Parathyroid adenoma (tissue), 2 donors: ENCODE results near the gene DLL4.

ENCODE experiments used
- H2AFZ ChIP-seq: fragments of 300-600 bp; sonication (generic); one replicate; pipeline ENCODE4 v1.7.0; 2017; ENCODE audit warnings: antibody characterized with exemption, mild to moderate bottlenecking
- H3K27ac ChIP-seq: fragments of 300-600 bp; sonication (generic); one replicate; pipeline ENCODE4 v1.7.0; 2017
- H3K27me3 ChIP-seq: fragments of 300-600 bp; sonication (generic); one replicate; pipeline ENCODE4 v1.7.0; 2017; ENCODE audit warnings: low read length; ENCODE audit not compliant: control insufficient read depth, insufficient read depth
- H3K36me3 ChIP-seq: fragments of 300-600 bp; sonication (generic); one replicate; pipeline ENCODE4 v1.7.0; 2017; ENCODE audit warnings: low read length; ENCODE audit not compliant: control insufficient read depth, insufficient read depth
- H3K4me1 ChIP-seq: fragments of 300-600 bp; sonication (generic); one replicate; pipeline ENCODE4 v1.7.0; 2017; ENCODE audit warnings: control low read depth
- H3K4me2 ChIP-seq: fragments of 300-600 bp; sonication (generic); one replicate; pipeline ENCODE4 v1.7.0; 2017; ENCODE audit warnings: low read length
- H3K4me3 ChIP-seq: fragments of 300-600 bp; sonication (generic); one replicate; pipeline ENCODE4 v1.7.0; 2017; ENCODE audit warnings: low read depth, low read length
- H3K79me2 ChIP-seq: fragments of 300-600 bp; sonication (generic); one replicate; pipeline ENCODE4 v1.7.0; 2017; ENCODE audit warnings: control low read depth
- H3K9ac ChIP-seq: fragments of 300-600 bp; sonication (generic); one replicate; pipeline ENCODE4 v1.7.0; 2017; ENCODE audit warnings: mild to moderate bottlenecking
- H3K9me3 ChIP-seq: fragments of 300-600 bp; sonication (generic); one replicate; pipeline ENCODE4 v1.7.0; 2017; ENCODE audit warnings: low read length; ENCODE audit not compliant: control insufficient read depth
- TF ChIP-seq, protein P1 (sequence below): fragments of 300-600 bp; sonication (generic); IDR thresholded peaks from one replicate; pipeline ENCODE4 v1.7.0; 2017; ENCODE audit warnings: antibody characterized with exemption, mild to moderate bottlenecking
- donor health status: primary hyperparathyroidism.

The DLL4 gene

DNA sequence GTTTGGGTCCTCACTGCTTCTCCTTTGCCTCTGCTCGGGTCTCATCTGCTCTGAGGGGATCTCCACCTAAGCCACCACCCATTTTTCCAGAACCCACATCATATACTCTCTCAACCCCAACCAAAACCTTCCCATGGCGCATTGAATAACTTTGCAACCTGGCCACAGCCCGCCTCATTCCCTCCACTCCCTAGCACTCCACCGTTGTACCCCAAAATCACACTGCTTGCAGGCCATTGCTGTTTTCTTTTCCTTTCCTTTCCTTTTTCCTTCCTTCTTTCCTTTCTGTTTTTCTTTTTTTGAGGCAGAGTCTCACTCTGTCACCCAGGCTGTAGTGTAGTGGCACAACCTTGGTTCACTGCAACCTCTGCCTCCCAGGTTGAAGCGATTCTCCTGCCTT, 38.0 kb upstream of the DLL4 start:
- Histone ChIP-seq H3K9me3 (no peaks in the 10 kb centered on the region), H3K27ac (no peak overlapping the region), H3K4me2 (no peak overlapping the region), H2AFZ (no peak overlapping the region), H3K79me2 (no peaks in the 10 kb centered on the region), H3K4me1 (peaks cover 5% of the 10 kb centered on the region), H3K36me3 (no peaks in the 10 kb centered on the region), H3K4me3 (no peak overlapping the region), H3K27me3 (no peaks in the 10 kb centered on the region), H3K9ac (no peak overlapping the region)
- TF ChIP-seq, protein P1, sequence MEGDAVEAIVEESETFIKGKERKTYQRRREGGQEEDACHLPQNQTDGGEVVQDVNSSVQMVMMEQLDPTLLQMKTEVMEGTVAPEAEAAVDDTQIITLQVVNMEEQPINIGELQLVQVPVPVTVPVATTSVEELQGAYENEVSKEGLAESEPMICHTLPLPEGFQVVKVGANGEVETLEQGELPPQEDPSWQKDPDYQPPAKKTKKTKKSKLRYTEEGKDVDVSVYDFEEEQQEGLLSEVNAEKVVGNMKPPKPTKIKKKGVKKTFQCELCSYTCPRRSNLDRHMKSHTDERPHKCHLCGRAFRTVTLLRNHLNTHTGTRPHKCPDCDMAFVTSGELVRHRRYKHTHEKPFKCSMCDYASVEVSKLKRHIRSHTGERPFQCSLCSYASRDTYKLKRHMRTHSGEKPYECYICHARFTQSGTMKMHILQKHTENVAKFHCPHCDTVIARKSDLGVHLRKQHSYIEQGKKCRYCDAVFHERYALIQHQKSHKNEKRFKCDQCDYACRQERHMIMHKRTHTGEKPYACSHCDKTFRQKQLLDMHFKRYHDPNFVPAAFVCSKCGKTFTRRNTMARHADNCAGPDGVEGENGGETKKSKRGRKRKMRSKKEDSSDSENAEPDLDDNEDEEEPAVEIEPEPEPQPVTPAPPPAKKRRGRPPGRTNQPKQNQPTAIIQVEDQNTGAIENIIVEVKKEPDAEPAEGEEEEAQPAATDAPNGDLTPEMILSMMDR, result no peak

DNA sequence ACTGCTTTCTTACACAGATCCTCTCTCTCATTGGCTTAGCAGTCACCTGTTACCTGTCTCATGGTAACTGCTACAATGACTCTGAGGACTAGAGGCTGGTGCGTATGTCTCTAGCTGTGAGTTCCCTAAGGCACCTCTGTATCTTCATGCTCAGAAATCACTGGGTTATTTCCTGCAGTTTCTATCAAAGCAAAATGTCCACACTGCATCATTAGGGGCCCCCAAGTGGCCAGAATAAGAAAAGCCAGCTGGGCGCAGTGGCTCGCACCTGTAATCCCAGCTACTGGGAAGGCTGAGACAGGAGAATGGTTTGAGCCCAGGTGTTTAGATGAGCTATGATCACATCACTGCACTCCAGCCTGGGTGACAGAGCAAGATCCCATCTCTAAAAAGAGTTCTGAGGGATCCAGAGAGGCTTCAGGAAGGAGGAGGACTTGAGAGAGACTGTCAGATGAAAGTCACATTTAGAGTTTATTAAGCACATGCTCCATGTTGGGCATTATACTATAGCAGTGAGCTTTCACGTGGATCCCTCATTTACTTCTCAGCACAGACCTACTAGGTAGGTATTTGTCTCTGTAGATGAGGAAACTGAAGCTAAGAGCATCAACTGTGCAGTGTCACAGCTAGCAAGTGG, 37.2 kb upstream of the DLL4 start:
- no peaks in the 10 kb centered on the region for H3K9me3 ChIP-seq
- TF ChIP-seq, protein P1, result peak; percentile 67
- H2AFZ ChIP-seq, result peak overlapping the region; percentile 69
- H3K4me3 ChIP-seq, result no peak overlapping the region
- H3K27me3 ChIP-seq, result no peaks in the 10 kb centered on the region
- H3K79me2 ChIP-seq, result no peaks in the 10 kb centered on the region
- no peak overlapping the region for H3K4me2 ChIP-seq
- no peak overlapping the region for H3K9ac ChIP-seq
- H3K4me1 ChIP-seq, result peaks cover 5% of the 10 kb centered on the region
- H3K36me3 ChIP-seq, result no peaks in the 10 kb centered on the region
- H3K27ac ChIP-seq, result no peak overlapping the region

DNA sequence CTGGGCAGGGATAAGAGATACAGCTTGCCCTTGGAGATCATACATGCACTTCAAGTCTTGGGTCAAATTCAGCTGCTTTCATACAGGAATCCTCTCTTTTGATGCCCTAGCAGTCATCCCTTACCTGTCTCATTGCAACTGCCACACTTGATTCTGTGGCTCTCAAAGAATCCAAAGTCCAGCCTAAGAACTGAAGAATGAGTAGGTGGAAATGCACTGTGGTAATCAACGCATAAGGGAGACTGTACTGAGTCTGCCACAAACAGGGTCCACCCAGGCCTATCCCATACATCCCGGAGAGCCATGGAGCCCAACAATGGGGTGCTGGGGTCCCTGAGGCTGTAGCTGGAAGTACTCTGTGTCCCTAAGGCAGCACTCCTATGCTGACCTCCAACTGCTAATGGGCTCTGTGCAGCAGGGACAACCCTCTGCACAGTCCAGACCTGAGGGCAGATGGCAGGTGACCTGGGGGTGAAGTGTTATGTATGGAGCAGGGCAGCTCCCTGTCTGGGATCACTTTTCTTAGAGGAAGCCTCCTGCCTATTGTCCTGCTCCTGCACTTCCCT, 36.6 kb upstream of the DLL4 start:
- H3K27me3 ChIP-seq, result no peaks in the 10 kb centered on the region
- no peaks in the 10 kb centered on the region for H3K36me3 ChIP-seq
- H3K27ac ChIP-seq, result no peak overlapping the region
- no peaks in the 10 kb centered on the region for H3K79me2 ChIP-seq
- H3K4me2 ChIP-seq, result no peak overlapping the region
- TF ChIP-seq, protein P1, result no peak
- no peak overlapping the region for H2AFZ ChIP-seq
- H3K9ac ChIP-seq, result no peak overlapping the region
- peaks cover 5% of the 10 kb centered on the region for H3K4me1 ChIP-seq
- H3K9me3 ChIP-seq, result no peaks in the 10 kb centered on the region
- no peak overlapping the region for H3K4me3 ChIP-seq

DNA sequence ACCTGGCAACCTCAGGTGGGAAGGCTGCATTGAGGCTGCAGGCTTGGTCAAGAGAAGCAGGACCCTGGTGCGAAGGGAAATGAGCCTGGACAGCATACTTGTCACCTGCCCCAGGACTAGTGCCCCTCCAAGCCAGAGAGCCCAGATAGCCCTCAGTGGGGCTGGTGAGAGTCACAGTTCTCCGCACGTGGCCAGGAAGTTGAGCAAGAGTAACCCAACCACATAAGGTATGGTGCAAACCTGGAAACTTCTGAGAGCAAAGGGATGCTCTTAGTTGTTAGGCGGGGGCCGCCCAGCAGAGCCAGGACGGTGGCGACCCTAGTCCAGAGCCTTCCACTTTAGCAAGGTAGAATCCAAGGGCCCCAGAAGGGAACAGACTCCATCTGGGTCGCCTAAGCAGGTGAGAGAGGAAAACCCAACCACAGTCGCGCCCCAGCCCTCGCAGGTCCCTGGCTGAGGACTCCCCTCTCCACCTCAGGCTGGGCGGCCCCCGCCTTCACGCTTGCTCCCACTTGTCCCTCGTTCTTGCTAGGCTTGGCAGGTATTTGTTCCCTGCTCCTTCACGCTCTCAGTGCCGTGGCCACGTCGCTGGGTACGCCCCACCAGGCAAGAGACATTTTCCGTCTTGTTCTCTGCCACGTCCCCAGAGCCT, 36.0 kb upstream of the DLL4 start:
- TF ChIP-seq, protein P1, result no peak
- no peaks in the 10 kb centered on the region for H3K27me3 ChIP-seq
- no peaks in the 10 kb centered on the region for H3K36me3 ChIP-seq
- H3K27ac ChIP-seq, result no peak overlapping the region
- no peaks in the 10 kb centered on the region for H3K79me2 ChIP-seq
- H3K9ac ChIP-seq, result no peak overlapping the region
- H3K4me1 ChIP-seq, result peaks cover 5% of the 10 kb centered on the region
- H2AFZ ChIP-seq, result peak overlapping the region; percentile 95
- H3K4me2 ChIP-seq, result no peak overlapping the region
- no peaks in the 10 kb centered on the region for H3K9me3 ChIP-seq
- no peak overlapping the region for H3K4me3 ChIP-seq
